ENCODE results near the gene TNFSF13B. TPM values are rescaled to one million over a fixed set of nuclear protein-coding genes. Genes with fewer than 3 reads are reported as not detected.

Gene TNFSF13B
- total and polyA plus RNA-seq, 4 donors, result 1.8 to 11.6 (median 4.6) TPM

- no peaks in the 10 kb centered on the region for H3K4me1 ChIP-seq (ENCODE audit: control insufficient read depth in 4 of 4, insufficient read depth in 4 of 4, low read length in 3 of 4)
- 73% methylated on average over 4 of the region's 4 CpGs for WGBS
- DNase-seq (ENCODE audit: low spot score), result no peak
- H3K9me3 ChIP-seq (ENCODE audit: control insufficient read depth in 4 of 4, low read length in 3 of 4), result no peaks in the 10 kb centered on the region
- no peak overlapping the region for H3K4me3 ChIP-seq (ENCODE audit: low read depth in 1 of 3, low read length in 3 of 3)
- TF ChIP-seq HNF4A (conservative IDR thresholded peaks at IDR 0.05) (no peak), SP1 (IDR thresholded peaks at IDR 0.05) (no peak), FOXA2 (IDR thresholded peaks at IDR 0.05) (no peak), JUND (IDR thresholded peaks at IDR 0.05) (no peak), RAD21 (IDR thresholded peaks at IDR 0.05) (no peak), GABPA (IDR thresholded peaks at IDR 0.05 in 1 of 2, conservative IDR thresholded peaks at IDR 0.05 in 1 of 2) (no peak), ATF3 (IDR thresholded peaks at IDR 0.05) (no peak), YY1 (IDR thresholded peaks at IDR 0.05) (no peak), CTCF (IDR thresholded peaks at IDR 0.05; ENCODE audit: low read depth, low read length, missing input control) (no peak), RXRA (IDR thresholded peaks at IDR 0.05) (no peak), EGR1 (IDR thresholded peaks at IDR 0.05; ENCODE audit: low read depth in 2 of 2) (no peak), ZBTB33 (IDR thresholded peaks at IDR 0.05) (no peak), NR2F2 (IDR thresholded peaks at IDR 0.05) (no peak)
- H3K9ac ChIP-seq (ENCODE audit: low read depth in 1 of 2, low read length in 2 of 2), result no peak overlapping the region
- H3K27ac ChIP-seq (ENCODE audit: low read depth in 1 of 2, low read length in 2 of 2), result no peak overlapping the region
- no peaks in the 10 kb centered on the region for H3K27me3 ChIP-seq (ENCODE audit: control insufficient read depth in 4 of 4, insufficient read depth in 4 of 4, low read length in 3 of 4)
- H3K36me3 ChIP-seq (ENCODE audit: control insufficient read depth in 4 of 4, insufficient read depth in 3 of 4, low read depth in 1 of 4, low read length in 3 of 4), result no peaks in the 10 kb centered on the region
Observed at GRCh38 chr13:108316413-108316812, 46.9 kb downstream of the TNFSF13B start.

- Histone ChIP-seq H3K27ac (ENCODE audit: low read depth in 1 of 2, low read length in 2 of 2) (no peak overlapping the region), H3K4me3 (ENCODE audit: low read depth in 1 of 3, low read length in 3 of 3) (no peak overlapping the region), H3K9ac (ENCODE audit: low read depth in 1 of 2, low read length in 2 of 2) (no peak overlapping the region), H3K36me3 (ENCODE audit: control insufficient read depth in 4 of 4, insufficient read depth in 3 of 4, low read depth in 1 of 4, low read length in 3 of 4) (no peaks in the 10 kb centered on the region), H3K9me3 (ENCODE audit: control insufficient read depth in 4 of 4, low read length in 3 of 4) (no peaks in the 10 kb centered on the region), H3K27me3 (ENCODE audit: control insufficient read depth in 4 of 4, insufficient read depth in 4 of 4, low read length in 3 of 4) (no peaks in the 10 kb centered on the region), H3K4me1 (ENCODE audit: control insufficient read depth in 4 of 4, insufficient read depth in 4 of 4, low read length in 3 of 4) (no peaks in the 10 kb centered on the region)
- TF ChIP-seq RAD21 (IDR thresholded peaks at IDR 0.05), result peak; percentile 85 to 88
- peak; percentile 15 to 36 for TF ChIP-seq HNF4A (conservative IDR thresholded peaks at IDR 0.05)
- TF ChIP-seq REST (IDR thresholded peaks at IDR 0.05), result no peak
- no peak for TF ChIP-seq YY1 (IDR thresholded peaks at IDR 0.05)
- no peak for TF ChIP-seq ZBTB33 (IDR thresholded peaks at IDR 0.05)
- TF ChIP-seq RXRA (IDR thresholded peaks at IDR 0.05), result no peak
- no peak for TF ChIP-seq ATF3 (IDR thresholded peaks at IDR 0.05)
- TF ChIP-seq FOXA2 (IDR thresholded peaks at IDR 0.05), result no peak
- no peak for TF ChIP-seq JUND (IDR thresholded peaks at IDR 0.05)
- TF ChIP-seq NR2F2 (IDR thresholded peaks at IDR 0.05), result no peak
- no peak for TF ChIP-seq HNF4G (IDR thresholded peaks at IDR 0.05)
- peak; percentile 81 for TF ChIP-seq CTCF (IDR thresholded peaks at IDR 0.05; ENCODE audit: low read depth, low read length, missing input control)
- TF ChIP-seq SP1 (IDR thresholded peaks at IDR 0.05), result no peak
- no peak for TF ChIP-seq EGR1 (IDR thresholded peaks at IDR 0.05; ENCODE audit: low read depth in 2 of 2)
- WGBS, result 11% methylated on average over 2 of the region's 2 CpGs
- DNase-seq (ENCODE audit: low spot score), result no peak
Observed at GRCh38 chr13:108322206-108322824, 52.8 kb downstream of the TNFSF13B start.

Data from liver (tissue), 9 donors.